AG10803 (cell line): ENCODE data around the gene TMEM39B.
A peak's percentile ranks its signal among the peaks of the same experiment; 100 is the strongest.

Experiments
- DNase-seq: peaks from one replicate; pipeline ENCODE4 v3.0.0; 2010; ENCODE audit warnings: low read depth
- H3K4me3 ChIP-seq: 2 replicates; pipeline ENCODE4 v1.5.1; 2011; ENCODE audit warnings: mild to moderate bottlenecking, low read length, control low read depth
- CTCF ChIP-seq: conservative IDR thresholded peaks from 2 replicates; pipeline ENCODE4 v1.5.1; 2011; ENCODE audit warnings: mild to moderate bottlenecking, low read length, control low read depth, inconsistent platforms

Gene TMEM39B

GRCh38 chr1:32066489-32066873 lies 6.3 kb upstream of the TMEM39B start:
- peak; percentile 77 for DNase-seq
- H3K4me3 ChIP-seq = no peak overlapping the region
- TF ChIP-seq CTCF = no peak

- DNase-seq = peak; percentile 79
- no peak overlapping the region for H3K4me3 ChIP-seq
- TF ChIP-seq CTCF = no peak
These were observed 3.7 kb upstream of the TMEM39B start for GRCh38 chr1:32068957-32069588.

GRCh38 chr1:32071758-32072621 lies 749 bp upstream of the TMEM39B start:
- H3K4me3 ChIP-seq = peak overlapping the region; percentile 92
- TF ChIP-seq CTCF = no peak
- DNase-seq = peak; percentile 49

- TF ChIP-seq CTCF = peak; percentile 32
- peak overlapping the region; percentile 92 for H3K4me3 ChIP-seq
- no peak for DNase-seq
These were observed 825 bp downstream of the TMEM39B start for GRCh38 chr1:32073299-32074229.

- no peak overlapping the region for H3K4me3 ChIP-seq
- TF ChIP-seq CTCF = no peak
- DNase-seq = no peak
These were observed 2.1 kb downstream of the TMEM39B start for GRCh38 chr1:32074841-32075240.

GRCh38 chr1:32077451-32077850 lies 4.7 kb downstream of the TMEM39B start:
- no peak for DNase-seq
- TF ChIP-seq CTCF = no peak
- H3K4me3 ChIP-seq = no peak overlapping the region
